Measurements from ENCODE around the gene HLCS. TPM values are rescaled to one million over a fixed set of nuclear protein-coding genes. Genes with fewer than 3 reads are reported as not detected.
"Not testable (repeated sequence)": the region's sequence is repeated elsewhere in the genome, so short reads cannot be mapped to it uniquely, and the experiment has no call there.

The HLCS gene
- 10 to 100 TPM; 15.5 to 16.8 TPM for total RNA-seq

DNA sequence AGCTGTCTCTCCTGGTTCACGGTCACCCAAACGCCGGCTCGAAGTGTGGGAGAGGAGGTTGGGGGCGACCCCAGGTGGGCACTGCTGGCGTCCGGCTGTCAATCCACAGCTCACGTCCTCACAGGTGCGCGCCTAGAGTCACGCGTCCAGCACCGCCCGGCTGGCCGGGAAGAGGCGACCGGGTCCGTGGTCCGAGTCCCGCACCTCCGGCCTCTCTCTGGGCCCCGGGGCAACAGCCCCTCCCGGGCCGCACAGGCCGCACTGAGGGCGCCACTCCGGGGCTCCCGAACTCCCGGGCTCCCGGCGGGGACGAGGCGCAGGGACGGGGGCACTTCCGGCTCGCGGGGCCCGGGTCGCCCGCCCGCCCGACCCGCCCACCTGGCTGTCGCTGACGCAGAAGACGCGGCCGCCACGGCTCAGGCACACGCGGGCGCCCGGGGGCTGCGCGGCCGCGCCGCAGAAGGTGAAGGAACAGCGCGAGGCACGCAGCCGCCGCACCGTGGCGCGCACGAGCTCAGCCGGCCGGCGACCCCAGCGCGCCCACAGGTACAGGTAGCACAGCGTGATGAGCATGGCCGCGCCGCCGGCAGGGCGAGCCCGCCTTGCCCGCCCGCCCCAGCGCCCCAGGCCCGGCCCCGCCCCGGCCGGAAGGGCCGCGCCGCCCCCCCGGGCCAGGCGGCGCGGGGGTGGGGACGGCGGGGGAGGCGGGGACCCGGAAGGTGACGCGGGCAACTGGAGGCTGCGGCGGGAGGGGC is at the start of gene HLCS:
HLCS (minus strand) TSS at position 604 of the 755 bp plus-strand sequence; CDS start at position 573, 31 bp downstream.
- H3K27ac Mint-ChIP-seq: peak within 1 kb of the TSS; percentile 90
- POLR2A ChIA-PET: interaction anchor here (0.6 to 1.7 kb wide), 8 partner anchors 9 to 598 kb away, joined by 3 to 6 read pairs (median 4); no protein-coding TSS in a partner anchor
- peaks cover 4% of the 10 kb centered on the region for H3K36me3 Mint-ChIP-seq (ENCODE audit: low read depth)
- no peaks in the 10 kb centered on the region for H3K27me3 Mint-ChIP-seq (ENCODE audit: low read depth)
- H3K4me3 Mint-ChIP-seq: peak within 1 kb of the TSS; percentile 88
- DNase-seq: peak; percentile 80
- peaks cover 21% of the 10 kb centered on the region for H3K4me1 Mint-ChIP-seq (ENCODE audit: low read depth)
- CTCF ChIA-PET: interaction anchor here (0.8 to 3.9 kb wide), 9 partner anchors 10 to 112 kb away, joined by 3 to 24 read pairs (median 6); no protein-coding TSS in a partner anchor
- H3K9me3 Mint-ChIP-seq (ENCODE audit: insufficient read depth): no peaks in the 10 kb centered on the region
- peak; percentile 93 for ATAC-seq

DNA sequence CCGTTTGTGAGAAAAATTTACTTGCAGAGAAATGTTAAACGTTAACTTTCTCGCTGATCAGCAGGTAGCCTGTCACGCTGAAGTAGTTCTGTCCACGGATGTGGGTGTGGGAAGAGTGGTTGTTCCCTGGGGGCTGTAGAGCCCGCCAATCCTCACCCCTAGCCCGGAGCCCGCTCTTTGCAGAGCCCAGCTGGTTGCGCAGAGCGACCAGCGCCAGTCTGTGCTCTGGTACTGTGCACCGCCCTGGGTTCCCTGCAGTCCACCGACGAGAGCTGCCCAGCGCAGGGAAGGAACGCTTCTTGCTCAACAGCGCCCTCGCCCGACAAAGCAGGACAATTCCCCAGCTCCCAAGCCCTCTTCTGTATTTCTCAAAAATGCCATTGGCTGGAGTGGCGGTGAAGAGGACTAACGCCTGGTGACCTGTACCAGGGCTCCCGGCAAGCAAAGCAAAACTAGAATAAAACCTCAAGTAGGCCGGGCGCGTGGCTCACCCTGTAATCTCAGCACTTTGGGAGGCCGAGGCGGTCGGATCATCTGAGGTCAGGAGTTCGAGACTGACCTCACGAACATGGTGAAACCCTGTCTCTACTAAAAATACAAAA is 43.4 kb upstream of the HLCS start:
- ATAC-seq (peak; percentile 91), DNase-seq (peak; percentile 83)
- no peak overlapping the region for H3K27ac Mint-ChIP-seq
- peak overlapping the region; percentile 59 for H3K4me3 Mint-ChIP-seq
- no peaks in the 10 kb centered on the region for H3K36me3 Mint-ChIP-seq (ENCODE audit: low read depth)
- H3K4me1 Mint-ChIP-seq (ENCODE audit: low read depth): peaks cover 19% of the 10 kb centered on the region
- peaks cover 33% of the 10 kb centered on the region for H3K27me3 Mint-ChIP-seq (ENCODE audit: low read depth)
- POLR2A ChIA-PET: no interaction called here
- CTCF ChIA-PET: interaction anchor here (0.7 to 3.0 kb wide), 23 partner anchors 8 to 505 kb away, joined by 3 to 21 read pairs (median 4); no protein-coding TSS in a partner anchor
- no peaks in the 10 kb centered on the region for H3K9me3 Mint-ChIP-seq (ENCODE audit: insufficient read depth)

DNA sequence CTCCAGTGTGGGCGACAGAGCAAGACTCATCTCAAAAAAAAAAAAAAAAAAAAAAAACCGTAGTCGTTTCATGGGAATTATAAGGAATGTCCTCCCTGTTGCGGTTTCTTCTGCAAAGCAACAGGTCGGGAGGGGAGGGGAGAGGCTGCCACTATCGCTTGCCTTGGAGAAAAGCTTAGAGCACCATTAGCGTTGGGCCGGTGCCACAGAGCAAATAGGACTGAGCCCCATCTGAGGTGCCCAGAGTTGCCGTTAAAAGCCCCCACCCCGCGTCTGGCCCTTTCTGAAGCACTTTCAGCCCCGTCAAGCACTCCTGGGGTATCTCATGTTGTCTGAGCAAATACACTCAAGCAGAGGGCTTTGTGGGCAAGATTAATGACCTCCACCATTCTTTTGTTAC is 42.3 kb upstream of the HLCS start:
- CTCF ChIA-PET: interaction anchor here (2.1 kb wide), 1 partner anchor 32 kb away, joined by 9 read pairs; no protein-coding TSS in a partner anchor
- no peak for DNase-seq
- peaks cover 19% of the 10 kb centered on the region for H3K4me1 Mint-ChIP-seq (ENCODE audit: low read depth)
- ATAC-seq: no peak
- H3K27ac Mint-ChIP-seq: no peak overlapping the region
- POLR2A ChIA-PET: no interaction called here
- H3K9me3 Mint-ChIP-seq (ENCODE audit: insufficient read depth): no peaks in the 10 kb centered on the region
- H3K27me3 Mint-ChIP-seq (ENCODE audit: low read depth): peaks cover 30% of the 10 kb centered on the region
- H3K4me3 Mint-ChIP-seq: no peak overlapping the region
- H3K36me3 Mint-ChIP-seq (ENCODE audit: low read depth): no peaks in the 10 kb centered on the region

DNA sequence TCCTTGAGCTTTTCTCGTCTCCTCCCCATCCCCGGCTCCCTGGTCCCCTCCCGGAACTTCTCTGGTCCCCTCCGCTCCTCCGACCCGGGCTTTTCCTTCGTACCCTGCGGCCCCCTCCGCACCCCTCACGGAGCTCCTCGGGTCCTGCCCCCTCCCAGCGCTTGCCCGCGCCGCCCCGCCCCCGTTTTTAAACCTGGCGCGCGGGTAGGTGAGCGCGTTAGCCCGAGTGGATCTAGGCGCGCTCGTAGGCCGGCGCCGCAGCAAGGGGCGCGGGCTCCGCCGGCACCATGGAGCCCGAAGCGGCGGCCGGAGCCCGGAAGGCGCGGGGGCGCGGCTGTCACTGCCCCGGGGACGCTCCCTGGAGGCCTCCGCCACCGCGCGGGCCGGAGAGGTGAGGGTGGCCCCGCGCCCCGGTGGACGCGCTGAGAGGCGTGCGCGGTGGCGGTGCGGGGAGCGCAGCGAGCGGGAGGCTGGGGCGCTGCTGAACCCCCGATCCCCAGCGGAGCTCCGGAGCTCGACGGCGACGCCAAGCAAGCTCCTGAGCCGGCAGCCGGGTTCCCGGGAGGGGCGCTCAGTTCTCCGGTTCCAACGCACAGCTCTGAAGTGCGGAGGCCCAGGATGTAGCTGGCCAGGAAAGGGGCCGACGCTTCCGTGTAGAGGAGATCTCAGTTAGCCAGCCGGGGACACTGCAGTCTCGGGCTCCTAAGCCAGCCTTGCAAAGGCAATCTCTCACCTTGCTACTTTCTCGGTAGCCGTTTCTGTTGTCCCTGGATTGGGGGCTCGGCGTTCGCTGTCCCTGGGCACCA is 40.2 kb upstream of the HLCS start, which contains the start of gene RIPPLY3:
RIPPLY3 (plus strand) TSS at position 217 of the 806 bp plus-strand sequence; CDS start at position 288, 71 bp downstream.
- Mint-ChIP-seq H3K27ac (no peak within 1 kb of the TSS), H3K4me1 (ENCODE audit: low read depth) (peaks cover 21% of the 10 kb centered on the region), H3K36me3 (ENCODE audit: low read depth) (no peaks in the 10 kb centered on the region), H3K4me3 (peak within 1 kb of the TSS; percentile 49), H3K27me3 (ENCODE audit: low read depth) (peaks cover 26% of the 10 kb centered on the region), H3K9me3 (ENCODE audit: insufficient read depth) (no peaks in the 10 kb centered on the region)
- peak; percentile 57 for ATAC-seq
- CTCF ChIA-PET: interaction anchor here (1.1 to 2.1 kb wide), 3 partner anchors 9 to 376 kb away, joined by 3 to 9 read pairs (median 3); no protein-coding TSS in a partner anchor
- DNase-seq: peak; percentile 31
- POLR2A ChIA-PET: interaction anchor here (0.9 kb wide), 1 partner anchor 23 kb away, joined by 3 read pairs; no protein-coding TSS in a partner anchor

DNA sequence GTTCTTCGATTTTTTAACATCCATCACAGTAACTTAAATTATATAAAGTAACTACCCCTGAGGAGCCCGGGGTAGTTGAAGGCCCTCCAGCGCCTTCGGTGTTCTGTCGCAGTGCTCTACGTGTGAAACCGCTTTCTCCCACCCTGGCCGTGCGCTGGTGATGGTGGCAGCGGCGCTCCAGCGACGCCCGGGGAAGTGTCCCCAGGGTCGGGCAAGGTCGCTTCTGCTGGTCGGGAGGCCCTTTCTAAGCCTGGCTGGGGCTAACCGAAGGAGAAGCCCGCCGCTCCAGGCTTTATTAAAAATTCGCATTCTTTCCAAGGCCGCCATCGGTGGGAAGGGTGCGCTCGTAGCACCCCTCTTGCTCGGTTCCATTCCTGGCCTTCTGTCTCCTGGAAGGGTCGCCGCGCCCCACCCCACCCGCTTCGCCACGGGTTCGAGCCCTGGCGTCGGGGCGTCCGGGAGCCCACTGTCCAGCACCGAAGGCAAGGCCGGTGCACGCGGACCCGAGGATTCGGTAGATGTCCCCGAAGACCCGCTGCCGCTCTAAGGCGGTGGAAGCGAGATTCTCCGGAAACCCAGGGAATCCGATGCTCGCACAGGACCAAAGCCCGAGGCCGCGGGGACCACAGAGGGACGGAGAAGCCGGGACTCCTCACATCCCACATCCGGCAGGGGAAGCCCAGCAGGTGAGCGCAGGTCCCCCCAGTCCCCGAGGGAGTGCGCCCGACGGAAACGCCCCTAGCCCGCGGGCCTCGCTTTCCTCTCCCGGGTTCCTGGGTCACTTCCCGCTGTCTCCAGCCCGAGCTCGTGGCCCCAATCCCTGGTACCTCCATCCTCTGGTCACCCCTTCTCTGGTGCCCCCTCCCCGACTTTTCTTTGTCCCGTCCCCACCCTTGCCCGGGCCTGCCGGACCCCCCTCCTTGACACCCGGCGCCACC is 39.3 kb upstream of the HLCS start:
- POLR2A ChIA-PET: interaction anchor here (0.9 kb wide), 1 partner anchor 22 kb away, joined by 3 read pairs; no protein-coding TSS in a partner anchor
- peaks cover 26% of the 10 kb centered on the region for H3K27me3 Mint-ChIP-seq (ENCODE audit: low read depth)
- CTCF ChIA-PET: interaction anchor here (1.1 to 1.6 kb wide), 2 partner anchors 9 to 375 kb away, joined by 3 read pairs; no protein-coding TSS in a partner anchor
- peaks cover 27% of the 10 kb centered on the region for H3K4me1 Mint-ChIP-seq (ENCODE audit: low read depth)
- H3K9me3 Mint-ChIP-seq (ENCODE audit: insufficient read depth): no peaks in the 10 kb centered on the region
- no peak for DNase-seq
- no peak for ATAC-seq
- H3K4me3 Mint-ChIP-seq: peak overlapping the region; percentile 40
- no peak overlapping the region for H3K27ac Mint-ChIP-seq
- H3K36me3 Mint-ChIP-seq (ENCODE audit: low read depth): no peaks in the 10 kb centered on the region

DNA sequence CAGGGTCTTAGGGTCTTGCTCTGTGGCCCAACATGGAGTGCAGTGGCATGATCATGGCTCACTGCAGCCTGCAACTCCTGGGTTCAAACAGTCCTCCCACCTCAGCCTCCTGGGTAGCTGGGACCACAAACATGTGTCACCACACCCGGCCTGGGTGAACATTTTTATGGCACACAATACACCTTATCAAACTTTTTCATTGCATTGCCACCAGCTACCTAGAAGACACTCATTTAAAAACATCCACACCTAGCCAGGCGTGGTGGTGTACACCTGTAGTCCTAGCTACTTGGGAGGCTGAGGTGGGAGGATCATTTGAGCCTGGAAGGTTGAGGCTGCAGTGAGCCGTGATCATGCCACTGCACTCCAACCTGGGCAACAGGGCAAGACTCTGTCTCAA is 37.4 kb upstream of the HLCS start:
- CTCF ChIA-PET; POLR2A ChIA-PET; H3K9me3 Mint-ChIP-seq (ENCODE audit: insufficient read depth); H3K4me3 Mint-ChIP-seq; H3K27ac Mint-ChIP-seq; H3K36me3 Mint-ChIP-seq (ENCODE audit: low read depth); ATAC-seq; DNase-seq: not testable (repeated sequence)
- peaks cover 16% of the 10 kb centered on the region for H3K27me3 Mint-ChIP-seq (ENCODE audit: low read depth)
- H3K4me1 Mint-ChIP-seq (ENCODE audit: low read depth): peaks cover 14% of the 10 kb centered on the region

DNA sequence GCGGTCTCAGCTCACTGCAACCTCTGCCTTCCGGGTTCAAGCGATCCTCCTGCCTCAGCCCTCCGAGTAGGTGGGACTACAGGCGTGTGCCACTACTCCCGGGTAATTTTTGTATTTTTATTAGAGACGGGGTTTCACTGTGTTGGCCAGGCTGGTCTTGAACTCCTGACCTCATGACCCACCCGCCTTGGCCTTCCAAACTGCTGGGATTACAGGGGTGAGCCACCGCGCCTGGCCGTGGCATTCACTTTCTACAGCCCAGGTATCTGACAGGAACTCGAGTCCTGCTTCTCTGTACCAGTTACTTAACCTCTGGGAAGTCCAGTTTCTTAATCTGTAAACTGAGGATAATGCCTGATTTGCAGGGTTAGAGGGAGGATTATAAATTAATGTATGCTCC is 36.4 kb upstream of the HLCS start:
- H3K27me3 Mint-ChIP-seq (ENCODE audit: low read depth): peaks cover 10% of the 10 kb centered on the region
- H3K9me3 Mint-ChIP-seq (ENCODE audit: insufficient read depth); DNase-seq; H3K36me3 Mint-ChIP-seq (ENCODE audit: low read depth); H3K4me3 Mint-ChIP-seq; POLR2A ChIA-PET; ATAC-seq; H3K27ac Mint-ChIP-seq: not testable (repeated sequence)
- peaks cover 14% of the 10 kb centered on the region for H3K4me1 Mint-ChIP-seq (ENCODE audit: low read depth)
- CTCF ChIA-PET: interaction anchor here (1.6 to 3.4 kb wide), 3 partner anchors 8 to 26 kb away, joined by 4 to 21 read pairs (median 8); no protein-coding TSS in a partner anchor

DNA sequence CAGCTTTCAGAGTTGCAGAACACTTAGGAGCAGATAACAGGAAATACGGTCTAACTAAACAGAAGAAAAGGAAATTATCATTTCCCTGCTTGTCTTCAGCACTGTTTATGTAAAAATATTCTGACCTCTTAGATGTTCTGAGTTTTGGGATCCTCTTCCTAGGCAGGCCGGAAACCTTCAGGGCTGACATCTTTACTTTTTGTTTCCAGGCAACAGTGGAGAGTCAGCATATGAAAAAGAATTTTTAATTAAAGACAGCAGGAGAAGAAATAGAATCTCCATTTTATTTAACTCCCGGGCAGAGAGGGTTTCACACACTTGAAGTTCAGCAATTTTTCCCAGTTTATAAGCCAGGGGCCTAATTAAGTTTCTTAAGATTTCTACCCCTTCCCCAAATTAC is 35.0 kb upstream of the HLCS start:
- no peaks in the 10 kb centered on the region for H3K36me3 Mint-ChIP-seq (ENCODE audit: low read depth)
- peaks cover 4% of the 10 kb centered on the region for H3K27me3 Mint-ChIP-seq (ENCODE audit: low read depth)
- ChIA-PET POLR2A (no interaction called here), CTCF (interaction anchor here (1.6 to 3.4 kb wide), 3 partner anchors 9 to 24 kb away, joined by 4 to 21 read pairs (median 8); no protein-coding TSS in a partner anchor)
- no peak overlapping the region for H3K4me3 Mint-ChIP-seq
- peaks cover 8% of the 10 kb centered on the region for H3K4me1 Mint-ChIP-seq (ENCODE audit: low read depth)
- DNase-seq (no peak), ATAC-seq (no peak)
- H3K27ac Mint-ChIP-seq: no peak overlapping the region
- no peaks in the 10 kb centered on the region for H3K9me3 Mint-ChIP-seq (ENCODE audit: insufficient read depth)

DNA sequence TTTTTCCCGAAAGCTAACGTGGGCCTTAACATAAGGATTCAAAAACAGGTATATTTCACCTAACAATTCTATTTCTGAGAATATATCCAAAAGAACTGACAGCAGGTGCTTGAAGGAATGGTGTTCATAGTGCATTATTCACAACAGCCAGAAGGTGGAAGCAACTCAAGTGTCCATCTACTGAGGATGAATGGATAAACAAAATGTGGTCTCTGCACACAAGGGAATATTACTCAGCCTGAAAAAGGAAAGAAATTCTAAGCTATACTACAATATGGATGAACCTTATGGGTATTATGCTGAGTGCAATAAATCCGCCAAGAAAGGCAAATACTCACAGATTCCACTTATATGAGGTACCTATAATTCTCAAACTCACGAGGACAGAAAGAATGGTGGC is 33.9 kb upstream of the HLCS start:
- POLR2A ChIA-PET: no interaction called here
- CTCF ChIA-PET: interaction anchor here (1.9 to 3.4 kb wide), 3 partner anchors 10 to 23 kb away, joined by 8 to 21 read pairs (median 11); no protein-coding TSS in a partner anchor
- no peak overlapping the region for H3K27ac Mint-ChIP-seq

DNA sequence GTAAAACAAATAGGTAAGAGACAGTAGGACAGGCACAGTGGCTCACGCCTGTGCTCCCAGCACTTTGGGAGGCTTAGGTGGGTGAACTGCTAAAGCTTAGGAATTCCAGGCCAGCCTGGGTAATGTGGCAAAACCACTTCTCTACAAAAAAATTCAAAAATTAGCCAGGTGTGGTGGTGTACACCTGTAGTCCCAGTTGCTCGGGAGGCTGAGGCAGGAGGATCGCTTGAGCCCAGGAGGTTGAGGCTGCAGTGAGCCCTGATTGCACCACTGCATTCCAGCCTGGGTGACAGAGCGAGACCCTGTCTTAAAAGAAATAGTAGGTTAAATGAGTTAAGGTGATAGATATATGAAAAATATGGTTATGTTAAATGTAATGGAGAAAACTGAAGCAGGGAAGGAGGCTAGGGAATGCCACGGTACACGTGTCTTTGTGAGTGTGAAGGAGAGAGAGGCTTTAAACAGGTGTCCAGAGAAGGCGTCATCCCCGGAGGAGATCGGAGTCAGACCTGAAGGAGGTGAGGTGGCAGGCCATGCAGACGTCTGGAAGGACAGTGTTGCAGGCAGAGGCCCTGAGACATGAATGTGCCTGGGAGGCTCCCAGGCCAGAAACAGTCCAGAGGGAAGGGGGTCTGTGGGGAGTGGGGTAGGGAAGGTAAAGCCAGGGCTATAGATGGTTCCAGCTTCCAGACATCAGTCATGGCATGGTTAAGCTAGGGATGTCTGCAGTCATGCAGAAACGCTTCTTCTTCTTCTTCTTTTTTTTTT is 32.8 kb upstream of the HLCS start:
- POLR2A ChIA-PET: no interaction called here
- DNase-seq: no peak
- CTCF ChIA-PET: interaction anchor here (0.7 to 3.4 kb wide), 4 partner anchors 9 to 23 kb away, joined by 3 to 21 read pairs (median 7); no protein-coding TSS in a partner anchor
- Mint-ChIP-seq H3K4me3 (no peak overlapping the region), H3K4me1 (ENCODE audit: low read depth) (peaks cover 12% of the 10 kb centered on the region), H3K27me3 (ENCODE audit: low read depth) (peaks cover 2% of the 10 kb centered on the region), H3K36me3 (ENCODE audit: low read depth) (no peaks in the 10 kb centered on the region), H3K27ac (no peak overlapping the region), H3K9me3 (ENCODE audit: insufficient read depth) (no peaks in the 10 kb centered on the region)
- ATAC-seq: no peak

More for the DNA sequence above, 33.9 kb upstream of the HLCS start:
- no peaks in the 10 kb centered on the region for H3K9me3 Mint-ChIP-seq (ENCODE audit: insufficient read depth)
- DNase-seq: no peak
- no peak for ATAC-seq
- H3K36me3 Mint-ChIP-seq (ENCODE audit: low read depth): no peaks in the 10 kb centered on the region
- peaks cover 8% of the 10 kb centered on the region for H3K4me1 Mint-ChIP-seq (ENCODE audit: low read depth)
- peaks cover 2% of the 10 kb centered on the region for H3K27me3 Mint-ChIP-seq (ENCODE audit: low read depth)
- no peak overlapping the region for H3K4me3 Mint-ChIP-seq

All from activated CD8-positive, alpha-beta T cell treated with anti-CD3 and anti-CD28 coated beads, Interleukin-2, amount 10 ng/mL, durations not matched to agents 7 days and 5 days (primary cell).